ENCODE measurements around the gene GGT5. TPM values are rescaled to one million over a fixed set of nuclear protein-coding genes. Genes with fewer than 3 reads are reported as not detected.
A peak's percentile ranks its signal among the peaks of the same experiment; 100 is the strongest.

Gene GGT5
- total and polyA plus RNA-seq, 10 donors, result 9.5 to 47.2 (median 30.8) TPM

- no peaks in the 10 kb centered on the region for H3K36me3 ChIP-seq
- no peak for TF ChIP-seq POLR2AphosphoS5 (IDR thresholded peaks at IDR 0.05)
- TF ChIP-seq, protein P1, sequence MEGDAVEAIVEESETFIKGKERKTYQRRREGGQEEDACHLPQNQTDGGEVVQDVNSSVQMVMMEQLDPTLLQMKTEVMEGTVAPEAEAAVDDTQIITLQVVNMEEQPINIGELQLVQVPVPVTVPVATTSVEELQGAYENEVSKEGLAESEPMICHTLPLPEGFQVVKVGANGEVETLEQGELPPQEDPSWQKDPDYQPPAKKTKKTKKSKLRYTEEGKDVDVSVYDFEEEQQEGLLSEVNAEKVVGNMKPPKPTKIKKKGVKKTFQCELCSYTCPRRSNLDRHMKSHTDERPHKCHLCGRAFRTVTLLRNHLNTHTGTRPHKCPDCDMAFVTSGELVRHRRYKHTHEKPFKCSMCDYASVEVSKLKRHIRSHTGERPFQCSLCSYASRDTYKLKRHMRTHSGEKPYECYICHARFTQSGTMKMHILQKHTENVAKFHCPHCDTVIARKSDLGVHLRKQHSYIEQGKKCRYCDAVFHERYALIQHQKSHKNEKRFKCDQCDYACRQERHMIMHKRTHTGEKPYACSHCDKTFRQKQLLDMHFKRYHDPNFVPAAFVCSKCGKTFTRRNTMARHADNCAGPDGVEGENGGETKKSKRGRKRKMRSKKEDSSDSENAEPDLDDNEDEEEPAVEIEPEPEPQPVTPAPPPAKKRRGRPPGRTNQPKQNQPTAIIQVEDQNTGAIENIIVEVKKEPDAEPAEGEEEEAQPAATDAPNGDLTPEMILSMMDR (IDR thresholded peaks at IDR 0.05 in 8 of 11, conservative IDR thresholded peaks at IDR 0.05 in 3 of 11), result no peak
- no peak for TF ChIP-seq POLR2A (IDR thresholded peaks at IDR 0.05)
- peak overlapping the region in 2 of 8 donors; percentile 10 to 65 for H3K27ac ChIP-seq
- H3K27me3 ChIP-seq (replicated peaks in 1 of 7), result no peaks in the 10 kb centered on the region
- H3K4me3 ChIP-seq, result no peak overlapping the region
- WGBS, 5 donors, result 91 to 96% (median 94%) methylated on average over 26 of the region's 26 CpGs
- intact Hi-C loops (cut with DNase I; ENCODE audit: low total_unique reads), result no loop called here
- no peak for DNase-seq
- no peaks in the 10 kb centered on the region for H3K9me3 ChIP-seq
- H3K4me1 ChIP-seq, result peaks cover 0 to 45% (median 29%) of the 10 kb centered on the region in 6 donors
These were observed 42.9 kb downstream of the GGT5 start for GRCh38 chr22:24201681-24202614.

DNA sequence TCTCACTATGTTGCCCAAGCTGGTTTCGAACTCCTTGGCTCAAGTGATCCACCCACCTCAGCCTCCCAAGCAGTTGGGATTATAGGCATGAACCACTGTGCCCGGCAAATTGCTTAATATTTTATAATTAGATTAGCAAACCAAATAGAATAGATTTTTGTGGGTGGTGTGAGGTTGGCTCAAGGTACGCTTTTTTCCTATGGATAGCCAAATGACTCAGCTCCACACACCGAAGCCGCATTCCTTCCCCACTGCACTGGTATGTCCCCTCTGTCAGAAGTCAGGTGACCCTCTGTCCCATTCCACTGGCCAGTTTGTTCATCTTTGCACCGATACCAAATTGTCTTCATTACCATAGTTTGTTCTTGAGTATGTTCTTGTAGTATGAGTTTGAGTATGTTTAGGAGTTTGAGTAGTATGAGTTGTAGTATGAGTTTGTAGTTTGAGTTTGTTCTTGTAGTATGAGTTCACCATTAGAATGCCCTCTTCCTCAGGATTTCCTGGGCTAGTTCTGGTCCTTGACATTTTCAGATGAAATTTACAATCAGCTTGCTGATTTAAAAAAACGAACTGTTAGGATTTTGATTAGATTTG lies 44.2 kb downstream of the GGT5 start:
- TF ChIP-seq POLR2AphosphoS5 (IDR thresholded peaks at IDR 0.05) (no peak), POLR2A (IDR thresholded peaks at IDR 0.05) (no peak)
- TF ChIP-seq, protein P1 (IDR thresholded peaks at IDR 0.05 in 8 of 11, conservative IDR thresholded peaks at IDR 0.05 in 3 of 11), result no peak
- Histone ChIP-seq H3K4me3 (no peak overlapping the region), H3K4me1 (peaks cover 0 to 33% (median 18%) of the 10 kb centered on the region in 6 donors), H3K36me3 (no peaks in the 10 kb centered on the region), H3K27ac (peak overlapping the region in 6 of 8 donors; percentile 10 to 65 (median 38)), H3K27me3 (replicated peaks in 1 of 7) (no peaks in the 10 kb centered on the region), H3K9me3 (no peaks in the 10 kb centered on the region)
- 69 to 80% (median 75%) methylated on average over 7 of the region's 7 CpGs for WGBS, 5 donors
- no peak for DNase-seq
- intact Hi-C loops (cut with DNase I; ENCODE audit: low total_unique reads), result no loop called here

GRCh38 chr22:24198682-24199052 lies 46.2 kb downstream of the GGT5 start:
- Histone ChIP-seq H3K27ac (peak overlapping the region in 1 of 8 donors; percentile 36), H3K9me3 (no peaks in the 10 kb centered on the region), H3K4me3 (no peak overlapping the region), H3K27me3 (replicated peaks in 1 of 7) (no peaks in the 10 kb centered on the region), H3K4me1 (peaks cover 0 to 27% (median 13%) of the 10 kb centered on the region in 6 donors), H3K36me3 (no peaks in the 10 kb centered on the region)
- TF ChIP-seq POLR2A (IDR thresholded peaks at IDR 0.05), result no peak
- TF ChIP-seq, protein P1 (IDR thresholded peaks at IDR 0.05 in 8 of 11, conservative IDR thresholded peaks at IDR 0.05 in 3 of 11), result no peak
- TF ChIP-seq POLR2AphosphoS5 (IDR thresholded peaks at IDR 0.05), result no peak
- 84 to 99% (median 92%) methylated on average over 6 of the region's 6 CpGs for WGBS, 5 donors
- DNase-seq, result no peak
- intact Hi-C loops (cut with DNase I; ENCODE audit: low total_unique reads), result no loop called here

GRCh38 chr22:24191893-24192292 lies 53.0 kb downstream of the GGT5 start:
- Histone ChIP-seq H3K36me3 (peaks cover 0 to 4% (median 0%) of the 10 kb centered on the region in 6 donors), H3K27me3 (replicated peaks in 1 of 7) (no peaks in the 10 kb centered on the region), H3K9me3 (no peaks in the 10 kb centered on the region), H3K4me3 (no peak overlapping the region), H3K27ac (peak overlapping the region in 1 of 8 donors; percentile 35), H3K4me1 (peaks cover 0 to 24% (median 10%) of the 10 kb centered on the region in 6 donors)
- 78 to 96% (median 91%) methylated on average over 4 to 5 of the region's 5 CpGs for WGBS, 5 donors
- TF ChIP-seq POLR2AphosphoS5 (IDR thresholded peaks at IDR 0.05), result no peak
- TF ChIP-seq, protein P1 (IDR thresholded peaks at IDR 0.05 in 8 of 11, conservative IDR thresholded peaks at IDR 0.05 in 3 of 11), result no peak
- TF ChIP-seq POLR2A (IDR thresholded peaks at IDR 0.05), result no peak
- intact Hi-C loops (cut with DNase I; ENCODE audit: low total_unique reads), result no loop called here
- DNase-seq, result no peak

Data from spleen (tissue), 11 donors.